Measurements from ENCODE around the gene DTX2.
"Not testable (repeated sequence)": the region's sequence is repeated elsewhere in the genome, so short reads cannot be mapped to it uniquely, and the experiment has no call there.

The DTX2 gene

GRCh38 chr7:76461464-76462101, at the start of gene DTX2:
Gene DTX2 (plus strand): TSS chr7:76461709. CDS start chr7:76480510, 18,801 bp downstream.
- peak in 3 of 4 experiments; percentile 13 to 20 (median 16) for DNase-seq (ENCODE audit: low read depth in 4 of 4, low spot score in 1 of 4)

DNA sequence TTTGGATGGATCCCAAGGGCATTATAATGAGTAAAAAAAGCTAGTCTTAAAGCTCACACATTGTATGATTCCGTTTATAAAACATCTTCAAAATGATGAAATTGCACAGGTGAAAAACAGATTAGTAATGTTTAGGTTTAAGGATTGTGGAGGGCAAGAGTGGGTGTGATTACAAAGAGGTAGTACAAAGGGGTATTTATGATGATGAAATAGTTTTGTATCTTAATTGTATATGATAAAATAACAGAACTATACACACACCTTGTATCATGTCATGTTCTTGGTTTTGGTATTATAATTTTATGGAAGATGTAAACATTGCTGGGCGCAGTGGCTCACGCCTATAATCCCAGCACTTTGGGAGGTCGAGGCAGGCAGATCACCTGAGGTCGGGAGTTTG, 49.3 kb upstream of the DTX2 start:
- no peak for DNase-seq (ENCODE audit: low read depth in 4 of 4, low spot score in 1 of 4)

DNA sequence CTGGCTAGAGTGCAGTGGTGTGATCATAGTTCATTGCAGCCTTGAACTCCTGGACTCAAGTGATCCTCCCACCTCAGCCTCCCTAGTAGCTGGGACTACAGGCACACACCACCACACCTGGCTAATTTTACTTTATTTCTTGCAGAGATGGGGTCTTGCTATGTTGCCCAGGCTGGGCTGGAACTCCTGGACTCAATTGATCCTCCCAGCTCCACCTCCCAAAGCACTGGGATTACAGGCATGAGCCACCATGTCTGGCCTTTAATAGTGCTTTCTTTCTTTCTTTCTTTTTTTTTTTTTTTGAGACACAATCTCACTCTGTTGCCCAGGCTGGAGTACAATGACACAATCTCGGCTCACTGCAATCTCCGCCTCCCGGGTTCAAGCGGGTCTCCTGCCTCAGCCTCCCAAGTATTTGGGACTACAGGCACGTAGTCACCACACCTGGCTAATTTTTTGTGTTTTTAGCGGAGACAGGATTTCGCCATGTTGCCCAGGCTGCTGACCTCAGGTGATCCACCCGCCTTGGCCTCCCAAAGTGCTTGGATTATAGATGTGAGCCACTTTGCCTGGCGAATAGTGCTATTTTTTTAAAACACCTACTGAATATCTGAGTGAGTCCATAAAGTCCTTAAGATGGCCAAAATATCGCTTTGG, 43.7 kb upstream of the DTX2 start:
- not testable (repeated sequence) for DNase-seq (ENCODE audit: low read depth in 4 of 4, low spot score in 1 of 4)

- not testable (repeated sequence) for DNase-seq (ENCODE audit: low read depth in 4 of 4, low spot score in 1 of 4)
Measured at GRCh38 chr7:76421097-76421496, 40.4 kb upstream of the DTX2 start.

GRCh38 chr7:76423666-76424412, 37.7 kb upstream of the DTX2 start:
- no peak for DNase-seq (ENCODE audit: low read depth in 4 of 4, low spot score in 1 of 4)

- DNase-seq (ENCODE audit: low read depth in 4 of 4, low spot score in 1 of 4): no peak
Measured at GRCh38 chr7:76424413-76425111, 36.9 kb upstream of the DTX2 start, which contains the start of gene ZP3. Gene ZP3 (plus strand): TSS chr7:76424950. CDS start chr7:76424965, 15 bp downstream.

- no peak for DNase-seq (ENCODE audit: low read depth in 4 of 4, low spot score in 1 of 4)
Measured at GRCh38 chr7:76425156-76425555, 36.4 kb upstream of the DTX2 start.

DNA sequence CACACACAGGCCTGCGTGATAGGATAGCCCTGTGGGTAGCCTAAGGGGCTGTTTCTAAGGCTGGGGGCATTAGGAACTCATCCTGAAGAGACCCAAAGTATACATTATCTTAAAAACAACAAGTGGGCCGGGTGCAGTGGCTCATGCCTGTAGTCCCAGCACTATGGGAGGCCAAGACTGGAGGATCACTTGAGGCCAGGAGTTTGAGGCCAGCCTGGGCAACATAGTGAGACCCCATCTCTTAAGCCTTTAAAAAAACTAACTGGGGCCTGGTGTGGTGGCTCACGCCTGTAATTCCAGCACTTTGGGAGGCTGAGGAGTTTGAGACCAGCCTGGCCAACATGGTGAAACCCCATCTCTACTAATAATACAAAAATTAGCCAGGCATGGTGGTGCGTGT, 36.0 kb upstream of the DTX2 start:
- not testable (repeated sequence) for DNase-seq (ENCODE audit: low read depth in 4 of 4, low spot score in 1 of 4)

DNA sequence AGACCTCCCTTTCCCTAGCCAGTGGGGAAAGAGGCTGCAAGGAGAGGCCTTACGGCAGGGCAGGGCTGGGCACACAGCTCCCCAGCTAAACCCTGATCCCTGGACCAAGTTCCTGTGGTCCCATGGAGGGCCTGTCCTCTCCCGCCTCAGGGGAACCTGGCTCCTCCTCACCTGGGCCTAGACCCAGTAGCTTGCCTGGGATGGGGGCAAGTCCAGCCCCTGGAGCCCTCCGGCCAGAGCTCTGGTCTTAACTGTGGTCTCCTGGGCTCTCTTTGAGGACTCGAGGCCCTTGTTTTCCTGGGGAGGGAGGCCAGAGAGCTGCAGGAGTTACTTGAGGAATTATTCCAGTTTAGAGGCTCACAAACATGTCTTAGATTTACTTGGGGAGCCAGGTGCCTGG, 35.3 kb upstream of the DTX2 start:
- DNase-seq (ENCODE audit: low read depth in 4 of 4, low spot score in 1 of 4): no peak

GRCh38 chr7:76427635-76428034, 33.9 kb upstream of the DTX2 start:
- no peak for DNase-seq (ENCODE audit: low read depth in 4 of 4, low spot score in 1 of 4)

DNA sequence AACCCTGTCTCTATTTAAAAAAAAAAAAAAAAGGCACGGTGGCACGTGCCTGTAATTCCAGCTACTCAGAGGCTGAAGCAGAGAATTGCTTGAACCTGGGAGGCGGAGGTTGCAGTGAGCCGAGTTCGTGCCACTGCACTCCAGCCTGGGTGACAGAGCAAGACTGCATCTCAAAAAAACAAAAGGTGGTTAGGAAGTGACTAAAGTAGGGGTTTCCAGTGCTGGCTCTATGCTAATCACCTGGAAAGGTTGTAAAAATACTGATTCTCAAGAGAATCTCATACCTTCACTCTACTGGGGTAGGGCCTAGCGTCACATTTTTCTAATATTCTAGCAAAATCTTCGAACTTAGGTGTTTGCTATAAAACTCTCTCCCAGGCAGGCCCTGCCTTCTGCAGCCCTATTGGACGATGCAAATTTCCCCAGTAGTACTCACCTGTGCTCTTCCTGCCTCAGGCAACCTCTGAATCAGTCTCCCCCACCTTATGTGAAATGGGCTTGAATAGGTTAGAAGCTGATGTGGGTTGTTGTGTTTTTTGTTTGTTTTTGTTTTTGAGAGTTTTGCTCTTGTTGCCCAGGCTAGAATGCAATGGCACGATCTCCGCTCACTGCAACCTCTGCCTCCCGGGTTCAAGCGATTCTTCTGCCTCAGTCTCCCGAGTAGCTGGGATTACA, 33.2 kb upstream of the DTX2 start:
- DNase-seq (ENCODE audit: low read depth in 4 of 4, low spot score in 1 of 4): no peak

DNA sequence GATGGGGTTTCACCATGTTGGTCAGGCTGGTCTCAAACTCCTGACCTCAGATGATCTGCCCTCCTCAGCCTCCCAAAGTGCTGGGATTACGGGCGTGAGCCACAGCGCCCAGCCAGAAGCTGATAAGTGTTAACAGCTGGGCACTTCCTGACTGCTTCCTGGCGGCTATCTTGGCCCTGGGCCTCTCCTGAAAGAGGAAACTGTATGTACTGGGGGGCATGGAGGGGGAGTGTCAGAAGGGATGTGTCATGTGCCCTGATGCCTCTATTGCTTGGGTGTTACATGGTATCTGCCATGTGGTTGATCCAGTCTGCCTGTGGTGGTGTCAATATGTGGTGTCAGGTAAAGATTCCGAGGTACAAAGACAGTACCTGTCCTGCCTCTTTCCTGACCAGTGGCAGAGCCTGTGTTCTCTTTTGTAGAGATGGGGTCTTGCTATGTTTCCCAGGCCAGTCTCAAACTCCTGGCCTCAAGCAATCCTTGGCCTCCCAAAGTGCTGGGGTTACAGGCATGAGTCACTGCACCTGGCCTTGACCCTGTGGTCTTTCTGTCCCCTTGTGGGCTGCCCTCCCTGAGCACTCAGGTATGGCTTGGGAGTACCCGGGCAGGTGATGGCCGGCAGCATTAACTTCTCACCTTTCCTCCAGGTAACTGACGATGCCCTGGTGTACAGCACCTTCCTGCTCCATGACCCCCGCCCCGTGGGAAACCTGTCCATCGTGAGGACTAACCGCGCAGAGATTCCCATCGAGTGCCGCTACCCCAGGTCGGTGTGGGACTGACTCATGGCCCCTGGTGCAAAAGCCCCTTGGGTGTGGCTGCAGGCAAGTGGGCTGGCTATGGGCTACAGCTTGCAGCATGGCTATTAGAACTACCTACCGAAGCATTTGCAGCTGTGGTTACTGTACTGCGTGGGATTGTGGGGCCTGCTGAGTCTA, 32.4 kb upstream of the DTX2 start:
- DNase-seq (ENCODE audit: low read depth in 4 of 4, low spot score in 1 of 4): no peak

GRCh38 chr7:76430211-76430610, 31.3 kb upstream of the DTX2 start:
- DNase-seq (ENCODE audit: low read depth in 4 of 4, low spot score in 1 of 4): no peak

GRCh38 chr7:76430836-76431235, 30.7 kb upstream of the DTX2 start:
- DNase-seq (ENCODE audit: low read depth in 4 of 4, low spot score in 1 of 4): no peak

- peak in 3 of 4 experiments; percentile 29 to 40 (median 40) for DNase-seq (ENCODE audit: low read depth in 4 of 4, low spot score in 1 of 4)
Measured at GRCh38 chr7:76437873-76438272, 23.6 kb upstream of the DTX2 start.

GRCh38 chr7:76439120-76439888, 22.2 kb upstream of the DTX2 start:
- not testable (repeated sequence) for DNase-seq (ENCODE audit: low read depth in 4 of 4, low spot score in 1 of 4)

DNA sequence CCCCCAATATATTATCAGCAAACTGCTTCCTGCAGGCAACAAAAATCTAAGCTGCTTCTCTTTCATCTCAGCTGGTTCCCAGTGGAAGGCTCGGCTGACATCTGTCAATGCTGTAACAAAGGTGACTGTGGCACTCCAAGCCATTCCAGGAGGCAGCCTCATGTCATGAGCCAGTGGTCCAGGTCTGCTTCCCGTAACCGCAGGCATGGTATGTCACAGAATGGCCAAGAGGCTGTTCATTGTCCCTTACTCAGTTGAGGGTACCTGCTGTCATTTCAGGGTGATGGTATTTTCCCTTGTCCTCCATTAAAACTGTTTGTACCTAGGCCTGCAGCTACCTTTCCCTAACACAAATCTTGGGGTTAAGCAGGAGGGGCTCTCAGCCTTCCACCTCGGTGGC, 21.1 kb upstream of the DTX2 start:
- not testable (repeated sequence) for DNase-seq (ENCODE audit: low read depth in 4 of 4, low spot score in 1 of 4)

DNA sequence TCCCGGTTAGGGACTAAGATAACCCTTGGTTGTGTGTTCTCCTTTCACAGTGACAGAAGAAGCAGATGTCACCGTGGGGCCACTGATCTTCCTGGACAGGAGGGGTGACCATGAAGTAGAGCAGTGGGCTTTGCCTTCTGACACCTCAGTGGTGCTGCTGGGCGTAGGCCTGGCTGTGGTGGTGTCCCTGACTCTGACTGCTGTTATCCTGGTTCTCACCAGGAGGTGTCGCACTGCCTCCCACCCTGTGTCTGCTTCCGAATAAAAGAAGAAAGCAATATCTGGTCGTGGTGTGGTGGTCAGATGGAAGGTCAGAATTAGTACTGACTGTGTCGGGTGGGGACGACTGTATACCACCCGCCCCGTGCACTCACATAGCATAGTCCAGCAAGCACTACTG, 19.7 kb upstream of the DTX2 start:
- DNase-seq (ENCODE audit: low read depth in 4 of 4, low spot score in 1 of 4): not testable (repeated sequence)
